ENCODE results near the gene FEZ2. TPM values are rescaled to one million over a fixed set of nuclear protein-coding genes. Genes with fewer than 3 reads are reported as not detected.

FEZ2 gene
- total RNA-seq, 2 donors from 2014 or later, result 37.5 to 49.8 TPM

DNA sequence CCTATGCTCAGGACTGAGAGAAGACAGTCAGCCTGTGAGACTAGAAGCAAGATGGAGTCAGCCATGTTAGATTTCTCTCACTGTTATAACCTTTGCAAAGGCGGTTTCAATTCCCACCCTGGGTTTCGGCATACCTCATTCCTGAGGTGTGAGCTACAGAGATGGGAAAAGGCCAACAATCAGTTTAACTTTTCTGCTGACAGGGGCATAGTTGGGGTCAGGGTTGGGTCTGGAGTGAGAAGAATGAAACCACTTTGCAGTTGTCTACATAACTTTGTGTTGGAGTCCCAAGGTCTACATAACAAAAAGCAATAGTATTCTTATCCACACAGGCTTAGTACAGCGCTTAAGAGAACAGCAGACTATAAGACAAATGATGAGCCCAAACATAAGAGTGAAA, 28.1 kb upstream of the FEZ2 start:
- no peaks in the 10 kb centered on the region for H3K36me3 ChIP-seq
- no peak overlapping the region for H3K27ac ChIP-seq
- no peaks in the 10 kb centered on the region for H3K27me3 ChIP-seq (replicated peaks; ENCODE audit: insufficient read depth)
- H3K4me1 ChIP-seq (replicated peaks), result no peaks in the 10 kb centered on the region
- H3K4me3 ChIP-seq, result no peak overlapping the region
- no peaks in the 10 kb centered on the region for H3K9me3 ChIP-seq
- no peak for DNase-seq (ENCODE audit: low spot score)
- 94% methylated on average over 3 of the region's 3 CpGs for WGBS
- intact Hi-C loops (cut with DNase I), result no loop called here
- TF ChIP-seq POLR2A (IDR thresholded peaks at IDR 0.05) (no peak), POLR2AphosphoS5 (IDR thresholded peaks at IDR 0.05) (no peak)
- TF ChIP-seq, protein P1, sequence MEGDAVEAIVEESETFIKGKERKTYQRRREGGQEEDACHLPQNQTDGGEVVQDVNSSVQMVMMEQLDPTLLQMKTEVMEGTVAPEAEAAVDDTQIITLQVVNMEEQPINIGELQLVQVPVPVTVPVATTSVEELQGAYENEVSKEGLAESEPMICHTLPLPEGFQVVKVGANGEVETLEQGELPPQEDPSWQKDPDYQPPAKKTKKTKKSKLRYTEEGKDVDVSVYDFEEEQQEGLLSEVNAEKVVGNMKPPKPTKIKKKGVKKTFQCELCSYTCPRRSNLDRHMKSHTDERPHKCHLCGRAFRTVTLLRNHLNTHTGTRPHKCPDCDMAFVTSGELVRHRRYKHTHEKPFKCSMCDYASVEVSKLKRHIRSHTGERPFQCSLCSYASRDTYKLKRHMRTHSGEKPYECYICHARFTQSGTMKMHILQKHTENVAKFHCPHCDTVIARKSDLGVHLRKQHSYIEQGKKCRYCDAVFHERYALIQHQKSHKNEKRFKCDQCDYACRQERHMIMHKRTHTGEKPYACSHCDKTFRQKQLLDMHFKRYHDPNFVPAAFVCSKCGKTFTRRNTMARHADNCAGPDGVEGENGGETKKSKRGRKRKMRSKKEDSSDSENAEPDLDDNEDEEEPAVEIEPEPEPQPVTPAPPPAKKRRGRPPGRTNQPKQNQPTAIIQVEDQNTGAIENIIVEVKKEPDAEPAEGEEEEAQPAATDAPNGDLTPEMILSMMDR (IDR thresholded peaks at IDR 0.05), result no peak

DNA sequence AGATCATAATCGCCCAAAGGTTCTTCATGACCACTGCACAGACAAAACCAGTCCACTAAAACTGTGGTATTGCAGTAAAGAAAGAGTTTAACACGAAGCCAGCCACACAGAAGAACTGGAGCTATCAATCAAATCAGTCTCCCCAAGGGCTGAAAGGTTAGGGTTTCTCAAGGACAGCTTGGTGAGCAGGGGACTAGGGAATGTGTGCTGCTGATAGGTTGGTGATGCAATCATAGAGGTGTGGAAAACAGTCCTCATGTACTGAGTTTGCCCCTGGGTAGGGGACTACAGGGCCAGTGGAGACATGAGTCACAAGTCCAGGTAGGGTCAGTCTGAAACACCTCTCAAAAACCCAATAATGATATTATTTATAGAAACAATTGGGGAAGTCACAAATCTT, 27.3 kb upstream of the FEZ2 start:
- no peaks in the 10 kb centered on the region for H3K27me3 ChIP-seq (replicated peaks; ENCODE audit: insufficient read depth)

DNA sequence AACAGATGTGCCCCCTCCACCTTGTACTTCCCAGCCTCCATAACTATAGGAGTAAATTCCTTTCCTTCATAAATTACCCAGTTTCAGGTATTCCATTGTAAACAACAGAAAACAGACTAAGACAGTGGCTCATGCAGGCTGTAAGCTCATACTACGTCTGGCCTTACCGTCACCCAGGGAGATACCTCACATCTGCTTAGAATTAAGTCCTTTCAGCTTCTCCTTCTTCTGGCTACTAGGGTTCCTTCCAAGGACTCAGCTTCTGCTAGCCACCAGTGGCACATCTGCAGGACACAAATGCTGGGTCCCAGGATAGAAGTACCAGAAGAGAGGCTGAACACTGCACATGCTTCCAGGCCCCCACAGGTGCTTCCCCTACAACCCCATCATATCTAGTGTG, 22.4 kb upstream of the FEZ2 start:
- no peak overlapping the region for H3K4me3 ChIP-seq
- TF ChIP-seq POLR2A (IDR thresholded peaks at IDR 0.05) (no peak), POLR2AphosphoS5 (IDR thresholded peaks at IDR 0.05) (no peak)
- TF ChIP-seq, protein P1 (IDR thresholded peaks at IDR 0.05), result no peak
- no peaks in the 10 kb centered on the region for H3K4me1 ChIP-seq (replicated peaks)
- WGBS, result 82% methylated on average over 2 of the region's 2 CpGs
- no peak overlapping the region for H3K27ac ChIP-seq
- H3K36me3 ChIP-seq, result no peaks in the 10 kb centered on the region
- DNase-seq (ENCODE audit: low spot score), result no peak
- no peaks in the 10 kb centered on the region for H3K27me3 ChIP-seq (replicated peaks; ENCODE audit: insufficient read depth)
- intact Hi-C loops (cut with DNase I), result no loop called here
- no peaks in the 10 kb centered on the region for H3K9me3 ChIP-seq

More for the DNA sequence above, 27.3 kb upstream of the FEZ2 start:
- 94% methylated on average over 2 of the region's 2 CpGs for WGBS
- H3K4me1 ChIP-seq (replicated peaks), result no peaks in the 10 kb centered on the region
- no peak overlapping the region for H3K27ac ChIP-seq
- TF ChIP-seq POLR2AphosphoS5 (IDR thresholded peaks at IDR 0.05) (no peak), POLR2A (IDR thresholded peaks at IDR 0.05) (no peak)
- TF ChIP-seq, protein P1 (IDR thresholded peaks at IDR 0.05), result no peak
- DNase-seq (ENCODE audit: low spot score), result no peak
- intact Hi-C loops (cut with DNase I), result no loop called here
- H3K9me3 ChIP-seq, result no peaks in the 10 kb centered on the region
- no peaks in the 10 kb centered on the region for H3K36me3 ChIP-seq
- H3K4me3 ChIP-seq, result no peak overlapping the region

DNA sequence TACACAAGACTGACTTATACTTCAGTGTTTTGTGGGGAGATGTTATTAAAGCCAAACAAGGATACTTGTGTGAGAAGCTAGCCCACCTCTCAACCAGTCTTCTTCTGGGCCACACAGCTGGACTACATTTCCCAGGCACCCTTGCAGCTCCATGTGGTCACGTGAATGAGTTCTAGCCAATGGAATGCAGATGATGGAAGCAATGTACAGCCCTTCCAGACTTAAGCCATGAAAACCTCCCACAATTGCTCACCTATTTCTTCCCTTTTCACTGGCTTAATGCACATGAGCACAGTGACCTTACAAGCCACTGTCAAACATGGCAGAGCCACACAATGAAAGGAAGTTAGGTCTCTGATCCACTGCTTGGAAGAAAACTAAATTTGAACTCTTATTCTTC, 20.4 kb upstream of the FEZ2 start:
- intact Hi-C loops (cut with DNase I), result no loop called here
- WGBS, result 57% methylated on average over 1 of the region's 1 CpG
- DNase-seq (ENCODE audit: low spot score), result no peak

DNA sequence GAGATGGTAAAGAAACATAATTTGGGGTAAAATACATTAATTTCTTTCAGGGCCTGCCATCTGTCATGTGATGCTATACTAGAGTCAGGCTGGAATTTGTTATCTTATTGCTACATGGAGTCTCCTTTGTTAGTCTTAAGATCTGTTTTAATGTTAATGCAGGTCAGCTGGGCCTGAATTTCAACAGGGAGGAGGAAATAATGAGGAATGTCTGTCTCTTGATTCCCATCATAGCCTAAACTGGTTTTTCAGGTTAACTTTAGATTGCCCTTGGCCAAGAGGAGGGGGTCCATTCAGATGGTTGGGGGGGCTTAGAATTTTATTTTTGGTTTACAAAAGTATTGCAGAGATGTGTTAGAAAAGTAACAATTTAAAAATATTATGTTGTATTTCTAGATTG, 19.0 kb upstream of the FEZ2 start:
- TF ChIP-seq, protein P1 (IDR thresholded peaks at IDR 0.05), result no peak
- no peak for TF ChIP-seq POLR2A (IDR thresholded peaks at IDR 0.05)
- no peak for TF ChIP-seq POLR2AphosphoS5 (IDR thresholded peaks at IDR 0.05)
- DNase-seq (ENCODE audit: low spot score), result no peak
- Histone ChIP-seq H3K4me1 (replicated peaks) (no peaks in the 10 kb centered on the region), H3K27me3 (replicated peaks; ENCODE audit: insufficient read depth) (no peaks in the 10 kb centered on the region), H3K9me3 (no peaks in the 10 kb centered on the region), H3K36me3 (no peaks in the 10 kb centered on the region), H3K27ac (no peak overlapping the region), H3K4me3 (no peak overlapping the region)
- intact Hi-C loops (cut with DNase I), result no loop called here

More for the DNA sequence above, 20.4 kb upstream of the FEZ2 start:
- Histone ChIP-seq H3K9me3 (no peaks in the 10 kb centered on the region), H3K4me1 (replicated peaks) (no peaks in the 10 kb centered on the region), H3K4me3 (no peak overlapping the region), H3K36me3 (no peaks in the 10 kb centered on the region), H3K27me3 (replicated peaks; ENCODE audit: insufficient read depth) (no peaks in the 10 kb centered on the region), H3K27ac (no peak overlapping the region)
- no peak for TF ChIP-seq POLR2A (IDR thresholded peaks at IDR 0.05)
- TF ChIP-seq, protein P1 (IDR thresholded peaks at IDR 0.05), result no peak
- no peak for TF ChIP-seq POLR2AphosphoS5 (IDR thresholded peaks at IDR 0.05)
